ENCODE data around the gene TMEM138.

Gene TMEM138

GRCh38 chr11:61342207-61342803, 19.9 kb upstream of the TMEM138 start:
- DNase-seq (ENCODE audit: low read depth in 2 of 2) = no peak

- no peak for DNase-seq (ENCODE audit: low read depth in 2 of 2)
Observed at GRCh38 chr11:61343792-61344745, 18.1 kb upstream of the TMEM138 start.

GRCh38 chr11:61345170-61345610, 17.0 kb upstream of the TMEM138 start:
- no peak for DNase-seq (ENCODE audit: low read depth in 2 of 2)

GRCh38 chr11:61345954-61346843, 16.0 kb upstream of the TMEM138 start:
- no peak for DNase-seq (ENCODE audit: low read depth in 2 of 2)

- DNase-seq (ENCODE audit: low read depth in 2 of 2) = no peak
Observed at GRCh38 chr11:61347916-61348461, 14.2 kb upstream of the TMEM138 start.

- no peak for DNase-seq (ENCODE audit: low read depth in 2 of 2)
Observed at GRCh38 chr11:61349189-61349751, 12.9 kb upstream of the TMEM138 start.

GRCh38 chr11:61349916-61350315, 12.3 kb upstream of the TMEM138 start:
- no peak for DNase-seq (ENCODE audit: low read depth in 2 of 2)

GRCh38 chr11:61350336-61350735, 11.8 kb upstream of the TMEM138 start:
- DNase-seq (ENCODE audit: low read depth in 2 of 2) = no peak

GRCh38 chr11:61350803-61351202, 11.4 kb upstream of the TMEM138 start:
- no peak for DNase-seq (ENCODE audit: low read depth in 2 of 2)

GRCh38 chr11:61352038-61352437, 10.1 kb upstream of the TMEM138 start:
- no peak for DNase-seq (ENCODE audit: low read depth in 2 of 2)

- DNase-seq (ENCODE audit: low read depth in 2 of 2) = no peak
Observed at GRCh38 chr11:61353131-61354067, 8.8 kb upstream of the TMEM138 start.

GRCh38 chr11:61354208-61354607, 8.0 kb upstream of the TMEM138 start:
- no peak for DNase-seq (ENCODE audit: low read depth in 2 of 2)

- no peak for DNase-seq (ENCODE audit: low read depth in 2 of 2)
Observed at GRCh38 chr11:61356706-61357105, 5.5 kb upstream of the TMEM138 start.

- no peak for DNase-seq (ENCODE audit: low read depth in 2 of 2)
Observed at GRCh38 chr11:61357233-61357893, 4.8 kb upstream of the TMEM138 start.

GRCh38 chr11:61357894-61358239, 4.3 kb upstream of the TMEM138 start:
- DNase-seq (ENCODE audit: low read depth in 2 of 2) = no peak

GRCh38 chr11:61358566-61358965, 3.6 kb upstream of the TMEM138 start:
- no peak for DNase-seq (ENCODE audit: low read depth in 2 of 2)

- no peak for DNase-seq (ENCODE audit: low read depth in 2 of 2)
Observed at GRCh38 chr11:61359516-61359915, 2.7 kb upstream of the TMEM138 start.

- no peak for DNase-seq (ENCODE audit: low read depth in 2 of 2)
Observed at GRCh38 chr11:61361237-61361740, 885 bp upstream of the TMEM138 start.

- DNase-seq (ENCODE audit: low read depth in 2 of 2) = no peak
Observed at GRCh38 chr11:61362542-61362875, 335 bp downstream of the TMEM138 start.

Measured in stimulated activated CD8-positive, alpha-beta memory T cell treated with anti-CD3 and anti-CD28 coated beads, Interleukin-7, amount 100 ng/mL, for 1 hour (primary cell).